Left ventricle myocardium inferior (tissue), 1 donor: ENCODE data around the gene WDR19. TPM values are rescaled to one million over a fixed set of nuclear protein-coding genes. Genes with fewer than 3 reads are reported as not detected.
"Not testable (repeated sequence)": the region's sequence is repeated elsewhere in the genome, so short reads cannot be mapped to it uniquely, and the experiment has no call there.

Source experiments
- DNase-seq: peaks from one replicate; pipeline ENCODE4 v3.0.0-alpha.2; 2020
- H3K27ac ChIP-seq: fragments of 200-600 bp; replicated peaks from 2 replicates; pipeline ENCODE4 v1.8.0; 2021
- H3K27me3 ChIP-seq: fragments of 200-600 bp; 2 replicates; pipeline ENCODE4 v1.8.0; 2021; ENCODE audit warnings: low read depth
- H3K36me3 ChIP-seq: fragments of 200-600 bp; 2 replicates; pipeline ENCODE4 v1.8.0; 2021
- H3K4me1 ChIP-seq: fragments of 200-600 bp; 2 replicates; pipeline ENCODE4 v1.8.0; 2021
- H3K4me3 ChIP-seq: fragments of 200-600 bp; 2 replicates; pipeline ENCODE4 v1.8.0; 2021; ENCODE audit warnings: mild to moderate bottlenecking, moderate library complexity
- H3K9me3 ChIP-seq: fragments of 200-600 bp; replicated peaks from 2 replicates; pipeline ENCODE4 v1.8.0; 2021
- CTCF ChIP-seq: fragments of 200-600 bp; IDR thresholded peaks from 2 replicates; pipeline ENCODE4 v1.8.0; 2021; ENCODE audit warnings: antibody characterized with exemption, mild to moderate bottlenecking, borderline replicate concordance
- intact Hi-C: fragments of 100-400 bp; cut with micrococcal nuclease; formaldehyde crosslinking; loops from one replicate; pipeline ENCODE4 v1.11.0; 2022
- long read RNA-seq: library from polyadenylated mRNA; unstranded; transcript quantifications from one replicate; pipeline ENCODE4 v2.0.0, GENCODE V29; 2021
- total RNA-seq: library from RNA; stranded (reverse); fragmentation: NEBNext Ultra II Directional; extraction: Animal tissue kit (Norgen Biotek cat#: 25700); gene quantifications from one replicate; pipeline ENCODE4 v1.2.1, GENCODE V29; 2021
- donor health status: DM: no; HTN: yes; CAD: no; lungs with severe emphysema.

Gene WDR19
- total RNA-seq = 10.4 TPM
- long read RNA-seq, full-length matches to known transcripts = 4 of 6 reads
- long read RNA-seq, partial matches to known transcripts = 0 of 6 reads
- long read RNA-seq, other reads (novel, unspliced or antisense) = 2 of 6 reads

GRCh38 chr4:39181905-39182638 lies at the start of gene WDR19:
TSS of gene WDR19 (plus strand) at chr4:39182529. CDS start at chr4:39182558, 29 bp downstream.
- Histone ChIP-seq H3K36me3 (no peaks in the 10 kb centered on the region), H3K27ac (peak within 1 kb of the TSS; percentile 76), H3K27me3 (no peaks in the 10 kb centered on the region), H3K4me3 (peak within 1 kb of the TSS; percentile 90), H3K9me3 (no peaks in the 10 kb centered on the region), H3K4me1 (peaks cover 24% of the 10 kb centered on the region)
- peak; percentile 68 for TF ChIP-seq CTCF
- DNase-seq = peak; percentile 98
- intact Hi-C loops = no loop called here

- H3K27ac ChIP-seq = no peak overlapping the region
- no peak overlapping the region for H3K4me3 ChIP-seq
- no peaks in the 10 kb centered on the region for H3K36me3 ChIP-seq
- H3K4me1 ChIP-seq = peaks cover 8% of the 10 kb centered on the region
- no peaks in the 10 kb centered on the region for H3K9me3 ChIP-seq
- intact Hi-C loops = no loop called here
- no peak for DNase-seq
- no peaks in the 10 kb centered on the region for H3K27me3 ChIP-seq
- TF ChIP-seq CTCF = no peak
These were observed 48.7 kb upstream of the WDR19 start for GRCh38 chr4:39133623-39134022.

GRCh38 chr4:39134683-39135306 lies 47.5 kb upstream of the WDR19 start:
- no peak for DNase-seq
- H3K4me3 ChIP-seq = no peak overlapping the region
- no peaks in the 10 kb centered on the region for H3K27me3 ChIP-seq
- no peaks in the 10 kb centered on the region for H3K36me3 ChIP-seq
- H3K27ac ChIP-seq = no peak overlapping the region
- no peaks in the 10 kb centered on the region for H3K9me3 ChIP-seq
- intact Hi-C loops = loop anchor here (5.0 kb wide), 1 partner anchor 232 kb away; no protein-coding TSS in a partner anchor
- no peak for TF ChIP-seq CTCF
- H3K4me1 ChIP-seq = peaks cover 8% of the 10 kb centered on the region

- not testable (repeated sequence) for H3K4me3 ChIP-seq, H3K27me3 ChIP-seq, H3K27ac ChIP-seq, H3K36me3 ChIP-seq, H3K4me1 ChIP-seq, DNase-seq, H3K9me3 ChIP-seq
- intact Hi-C loops = loop anchor here (5.0 kb wide), 1 partner anchor 236 kb away; no protein-coding TSS in a partner anchor
These were observed 44.1 kb upstream of the WDR19 start for GRCh38 chr4:39138227-39138626.

GRCh38 chr4:39146211-39146610 lies 36.1 kb upstream of the WDR19 start:
- Histone ChIP-seq H3K27ac (no peak overlapping the region), H3K27me3 (no peaks in the 10 kb centered on the region), H3K9me3 (no peaks in the 10 kb centered on the region), H3K4me3 (no peak overlapping the region), H3K4me1 (no peaks in the 10 kb centered on the region), H3K36me3 (no peaks in the 10 kb centered on the region)
- DNase-seq = no peak
- intact Hi-C loops = no loop called here
- no peak for TF ChIP-seq CTCF

- Histone ChIP-seq H3K36me3 (no peaks in the 10 kb centered on the region), H3K4me1 (no peaks in the 10 kb centered on the region), H3K27ac (no peak overlapping the region), H3K9me3 (no peaks in the 10 kb centered on the region), H3K4me3 (no peak overlapping the region), H3K27me3 (no peaks in the 10 kb centered on the region)
- no peak for TF ChIP-seq CTCF
- no peak for DNase-seq
- intact Hi-C loops = no loop called here
These were observed 28.3 kb upstream of the WDR19 start for GRCh38 chr4:39154009-39154408.
